HG03571 (cell line): ENCODE data around the gene TRIM15.
"Not testable (repeated sequence)": the region's sequence is repeated elsewhere in the genome, so short reads cannot be mapped to it uniquely, and the experiment has no call there.

ENCODE experiments used
- ATAC-seq: cut with Tn5 transposase; IDR thresholded peaks from one replicate; pipeline ENCODE4 v1.9.1; 2021; ENCODE audit not compliant: unreplicated experiment

The TRIM15 gene

GRCh38 chr6:30196376-30196775 is 33.0 kb downstream of the TRIM15 start:
- ATAC-seq = no peak

- no peak for ATAC-seq
Observed at GRCh38 chr6:30198166-30199084, 35.1 kb downstream of the TRIM15 start.

GRCh38 chr6:30200551-30201281 is 37.4 kb downstream of the TRIM15 start:
- no peak for ATAC-seq

GRCh38 chr6:30202366-30202765 is 39.0 kb downstream of the TRIM15 start:
- ATAC-seq = no peak

- no peak for ATAC-seq
Observed at GRCh38 chr6:30204116-30204515, 40.8 kb downstream of the TRIM15 start.

- no peak for ATAC-seq
Observed at GRCh38 chr6:30206152-30206551, 42.8 kb downstream of the TRIM15 start.

- ATAC-seq = no peak
Observed at GRCh38 chr6:30206799-30207618, 43.7 kb downstream of the TRIM15 start.

GRCh38 chr6:30207619-30208295 is 44.4 kb downstream of the TRIM15 start:
- ATAC-seq = no peak

- ATAC-seq = no peak
Observed at GRCh38 chr6:30211306-30211705, 48.0 kb downstream of the TRIM15 start.

GRCh38 chr6:30211899-30212298 is 48.6 kb downstream of the TRIM15 start:
- no peak for ATAC-seq

GRCh38 chr6:30212865-30213666 is 49.7 kb downstream of the TRIM15 start, which contains the start of gene TRIM26:
TSS of gene TRIM26 (minus strand) at chr6:30213406. CDS start at chr6:30199103, 14,303 bp downstream.
- peak; percentile 68 for ATAC-seq

- ATAC-seq = no peak
Observed at GRCh38 chr6:30213667-30213956, 50.3 kb downstream of the TRIM15 start.

GRCh38 chr6:30213957-30214656 is 50.8 kb downstream of the TRIM15 start:
- peak; percentile 49 for ATAC-seq

GRCh38 chr6:30214657-30214982 is 51.3 kb downstream of the TRIM15 start:
- ATAC-seq = no peak

GRCh38 chr6:30216096-30216495 is 52.8 kb downstream of the TRIM15 start:
- ATAC-seq = no peak

GRCh38 chr6:30219244-30219643 is 55.9 kb downstream of the TRIM15 start:
- no peak for ATAC-seq

GRCh38 chr6:30221395-30221794 is 58.0 kb downstream of the TRIM15 start:
- not testable (repeated sequence) for ATAC-seq

GRCh38 chr6:30221956-30222355 is 58.6 kb downstream of the TRIM15 start:
- not testable (repeated sequence) for ATAC-seq
